Measurements from ENCODE around the gene NTN1.

Gene NTN1

DNA sequence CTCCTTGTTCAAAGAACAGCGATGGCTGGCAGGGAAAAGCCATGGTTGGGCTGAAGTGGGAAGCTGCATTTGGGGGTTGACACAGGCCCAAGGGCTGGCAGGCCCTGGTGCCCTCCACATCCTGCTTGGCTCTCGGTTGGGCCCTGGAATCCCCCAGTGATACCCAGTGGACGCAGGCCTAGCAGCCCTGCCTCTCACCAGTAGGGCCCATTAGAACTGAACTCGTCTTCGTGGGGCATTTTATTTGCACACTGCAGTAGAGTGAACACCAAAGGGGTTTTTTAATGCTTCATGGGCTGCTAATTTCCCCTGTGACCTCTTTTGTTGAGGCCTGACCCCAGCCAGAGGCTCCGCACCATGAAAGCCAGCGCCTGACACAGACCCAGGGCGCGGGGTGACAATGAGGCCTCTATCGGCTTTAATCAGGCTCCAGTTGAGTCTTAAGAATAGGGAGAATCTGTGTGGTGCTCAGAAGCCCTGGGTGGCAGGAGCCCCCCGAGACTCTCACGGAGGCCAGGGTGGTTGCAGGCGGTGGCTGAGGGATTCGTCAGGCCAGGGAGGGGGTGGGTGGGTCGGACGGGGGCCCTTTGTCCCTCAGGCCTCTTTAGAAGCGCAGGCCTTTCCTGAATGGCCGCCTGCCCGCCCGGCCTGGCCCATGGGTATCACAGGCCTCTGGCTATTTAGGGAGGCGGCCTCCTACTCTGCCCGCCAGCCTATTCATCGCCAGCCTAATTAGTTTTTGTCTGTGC, 199.3 kb downstream of the NTN1 start:
- no peak for DNase-seq

DNA sequence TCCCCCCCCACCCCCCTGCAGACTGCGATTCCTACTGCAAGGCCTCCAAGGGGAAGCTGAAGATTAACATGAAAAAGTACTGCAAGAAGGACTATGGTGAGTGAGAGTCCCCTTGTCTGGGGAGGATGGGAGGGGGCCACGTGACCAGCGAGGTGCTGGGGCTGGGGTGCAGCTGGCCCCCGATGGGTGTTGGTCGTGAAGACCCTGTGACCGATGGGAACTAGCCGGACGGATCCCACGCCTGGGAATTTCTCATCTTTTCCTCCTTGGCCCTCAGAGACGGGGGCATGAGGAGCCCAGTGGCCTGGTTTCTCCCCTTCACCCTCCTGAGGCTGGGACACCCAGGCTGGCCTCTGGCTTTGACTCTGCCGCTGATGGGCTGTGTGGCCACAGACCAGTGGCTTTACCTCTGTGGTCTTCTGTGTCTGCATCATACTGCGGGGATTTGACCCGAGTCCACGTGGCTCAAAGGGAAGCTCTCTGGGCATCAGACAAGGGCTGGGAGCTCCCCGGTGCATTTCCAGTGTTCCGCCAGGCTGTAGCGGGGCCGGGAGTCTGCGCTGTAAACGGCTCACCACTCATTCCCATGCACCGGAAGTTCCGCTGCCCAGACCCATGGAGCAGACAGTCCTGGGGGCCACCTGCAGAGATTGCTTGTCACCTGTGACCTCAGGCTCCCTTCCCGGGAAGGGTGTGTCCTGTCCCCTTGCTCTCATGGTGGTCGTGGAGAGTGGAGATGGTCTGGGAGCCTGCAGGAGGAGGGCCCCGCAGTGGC, 200.0 kb downstream of the NTN1 start:
- DNase-seq, result no peak

- DNase-seq, result no peak
Observed at GRCh38 chr17:9221922-9222180, 200.5 kb downstream of the NTN1 start.

DNA sequence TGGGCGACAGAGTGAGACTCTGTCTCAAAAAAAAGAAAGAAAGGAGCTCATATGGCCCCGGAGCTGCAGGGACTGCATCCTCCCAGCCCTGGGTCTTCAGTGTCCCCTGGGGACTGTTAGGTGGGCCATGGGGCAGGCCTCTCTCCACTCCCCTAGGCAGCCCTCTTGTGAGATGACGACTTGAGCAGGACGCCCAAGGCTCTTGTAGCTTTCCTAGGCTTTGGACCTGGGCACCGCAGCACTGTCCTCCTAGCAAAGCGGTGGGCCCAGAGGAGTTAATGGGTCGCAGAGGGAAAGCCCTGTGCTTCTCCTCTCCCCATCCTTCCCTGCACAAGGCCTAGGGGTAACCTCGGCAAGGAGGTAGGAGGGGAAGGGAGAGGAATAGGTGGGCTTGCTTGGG, 202.2 kb downstream of the NTN1 start:
- DNase-seq, result no peak

DNA sequence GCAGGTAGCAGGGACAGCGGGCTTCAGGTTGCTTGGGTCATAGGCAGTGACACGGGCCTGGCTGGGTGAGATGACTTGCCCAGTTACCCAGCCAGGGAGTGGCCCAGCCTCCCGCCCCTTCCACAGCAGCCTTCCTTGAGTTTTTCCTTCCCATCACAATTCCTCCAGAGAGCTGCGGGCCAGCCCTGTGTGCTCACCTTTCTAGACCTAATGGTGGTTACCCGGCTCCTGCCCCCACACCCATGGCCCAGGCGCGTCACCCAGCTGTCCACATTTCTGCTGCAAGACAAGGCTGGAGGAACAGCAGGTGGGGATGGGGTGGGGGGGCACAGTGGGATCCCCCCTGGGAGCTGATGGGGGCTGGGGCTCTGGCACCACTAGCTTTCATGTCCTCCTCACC, 203.2 kb downstream of the NTN1 start:
- DNase-seq, result no peak

- no peak for DNase-seq
Observed at GRCh38 chr17:9225305-9226101, 204.2 kb downstream of the NTN1 start.

GRCh38 chr17:9226130-9226793, 205.0 kb downstream of the NTN1 start:
- DNase-seq, result no peak

- no peak for DNase-seq
Observed at GRCh38 chr17:9226794-9227135, 205.5 kb downstream of the NTN1 start.

DNA sequence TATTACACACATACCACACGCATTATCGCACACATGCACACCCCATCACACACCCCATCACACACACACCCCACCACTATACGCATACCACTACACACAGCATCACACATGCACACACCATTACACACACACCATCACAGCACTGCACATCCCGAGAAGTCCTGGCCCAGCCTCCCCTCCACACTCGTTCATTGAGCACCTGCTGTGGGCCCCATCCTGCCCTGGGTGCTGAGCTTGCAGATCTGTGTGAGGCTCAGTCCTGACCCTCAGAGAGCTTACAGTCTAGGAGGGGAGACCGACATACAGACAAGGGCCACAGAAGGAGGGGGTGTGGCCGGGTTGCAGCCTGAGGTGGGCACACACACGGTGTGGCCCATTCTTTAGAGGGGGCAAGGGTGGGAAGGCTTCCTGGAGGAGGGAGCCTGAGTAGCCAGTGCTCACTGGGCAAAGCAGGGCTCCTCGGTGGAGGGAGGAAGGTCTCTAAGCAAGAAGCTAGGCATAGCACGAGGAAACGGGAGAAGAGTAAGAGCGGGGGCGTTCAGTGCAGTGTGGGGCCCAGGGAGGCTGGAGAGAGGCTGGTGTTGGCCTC, 206.6 kb downstream of the NTN1 start:
- DNase-seq, result no peak

GRCh38 chr17:9228408-9229159, 207.3 kb downstream of the NTN1 start:
- peak; percentile 13 for DNase-seq

- no peak for DNase-seq
Observed at GRCh38 chr17:9229160-9229825, 208.0 kb downstream of the NTN1 start.

GRCh38 chr17:9229826-9230201, 208.5 kb downstream of the NTN1 start:
- DNase-seq, result no peak

DNA sequence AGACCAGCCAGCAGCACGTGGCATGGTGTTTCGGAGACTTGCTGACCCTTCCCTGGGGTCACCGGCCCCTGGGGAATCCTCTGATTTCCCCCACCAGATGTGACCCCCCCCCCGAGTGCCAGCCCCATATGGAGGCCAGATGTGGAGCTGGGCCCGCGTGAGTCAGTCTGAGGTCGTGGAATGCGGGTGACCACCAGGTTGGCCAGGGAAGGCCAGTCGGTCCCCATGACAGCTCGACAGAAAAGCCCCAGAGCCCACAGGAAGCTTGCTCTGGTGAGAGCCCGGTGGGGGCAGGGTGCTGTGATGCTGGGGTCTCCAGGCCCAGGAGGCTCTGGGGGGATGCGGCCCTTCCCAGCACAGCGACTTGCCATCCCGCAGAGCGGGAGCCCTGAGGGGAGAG, 209.0 kb downstream of the NTN1 start:
- DNase-seq, result no peak

- DNase-seq, result no peak
Observed at GRCh38 chr17:9230861-9231260, 209.6 kb downstream of the NTN1 start.

DNA sequence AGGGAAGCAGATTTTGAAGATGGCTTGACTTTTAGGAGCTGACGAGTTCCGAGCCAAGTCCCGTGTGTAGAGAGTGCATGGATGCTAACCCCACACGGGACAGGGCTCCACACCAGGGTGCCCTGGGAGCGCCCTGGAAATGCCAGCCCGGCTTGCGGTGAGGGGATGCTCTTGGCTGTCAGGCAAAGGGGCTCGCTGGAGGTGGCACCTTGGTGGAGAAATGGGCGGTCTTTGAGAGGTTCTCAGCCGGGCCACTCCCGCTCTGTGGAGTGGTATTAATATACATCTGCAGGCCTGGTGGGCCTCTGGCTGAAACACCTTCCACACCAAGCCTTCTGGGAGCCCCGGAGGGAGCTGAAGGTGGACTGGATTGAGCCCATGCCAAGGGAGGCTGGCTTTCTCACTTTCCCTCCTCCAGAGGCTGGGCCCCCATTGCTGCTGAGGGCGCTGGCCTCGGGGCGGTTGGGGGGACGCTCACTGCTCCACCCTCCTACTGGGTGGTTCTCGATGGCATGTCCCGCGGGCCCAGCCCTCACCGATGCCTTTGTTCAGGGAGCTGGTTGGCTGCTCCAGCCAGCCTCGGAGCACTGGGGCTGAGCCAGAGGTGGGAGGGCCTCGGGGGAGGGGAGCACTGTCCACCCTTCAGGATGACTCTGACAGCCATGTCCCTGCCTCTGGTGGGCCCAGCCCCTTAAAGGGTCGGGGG, 210.3 kb downstream of the NTN1 start:
- DNase-seq, result no peak

- no peak for DNase-seq
Observed at GRCh38 chr17:9232155-9232475, 210.8 kb downstream of the NTN1 start.

- DNase-seq, result no peak
Observed at GRCh38 chr17:9232591-9233270, 211.4 kb downstream of the NTN1 start.

DNA sequence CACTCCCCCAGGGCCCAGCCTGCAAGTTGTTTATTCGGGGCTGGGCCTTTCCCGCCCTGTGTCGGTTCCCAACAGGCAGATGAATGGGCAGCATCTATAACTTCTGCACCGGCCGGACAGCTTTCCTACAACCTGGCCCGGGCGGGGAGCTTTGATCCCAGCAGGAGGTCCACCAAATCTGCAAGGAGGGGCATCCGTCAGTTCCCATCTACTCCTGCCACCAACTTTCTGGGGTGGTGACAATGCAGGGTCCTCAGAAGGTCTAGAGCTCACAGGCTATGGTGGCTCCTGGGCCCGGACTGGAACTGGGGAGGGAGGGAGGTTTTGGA, 211.9 kb downstream of the NTN1 start:
- no peak for DNase-seq

DNA sequence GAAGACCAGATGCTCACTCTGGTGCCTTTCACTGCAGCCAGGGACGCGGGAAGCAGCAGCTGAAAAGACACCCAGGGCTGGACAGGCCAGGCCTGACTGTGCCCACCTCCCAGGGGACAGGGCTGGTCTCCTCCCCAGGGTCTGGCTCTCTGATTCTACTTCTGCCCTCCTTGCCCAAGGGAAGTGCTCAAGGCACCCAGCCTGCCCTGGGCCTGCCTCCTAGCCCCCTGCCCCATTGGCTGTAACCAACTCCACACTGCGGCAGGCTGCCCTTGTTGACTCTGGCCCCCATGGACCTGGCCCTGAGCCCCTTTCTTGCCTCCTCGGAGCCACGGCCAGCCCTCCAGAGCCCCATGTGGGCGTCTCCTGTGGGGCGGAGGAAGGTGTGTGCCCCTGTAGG, 212.5 kb downstream of the NTN1 start:
- DNase-seq, result no peak

DNA sequence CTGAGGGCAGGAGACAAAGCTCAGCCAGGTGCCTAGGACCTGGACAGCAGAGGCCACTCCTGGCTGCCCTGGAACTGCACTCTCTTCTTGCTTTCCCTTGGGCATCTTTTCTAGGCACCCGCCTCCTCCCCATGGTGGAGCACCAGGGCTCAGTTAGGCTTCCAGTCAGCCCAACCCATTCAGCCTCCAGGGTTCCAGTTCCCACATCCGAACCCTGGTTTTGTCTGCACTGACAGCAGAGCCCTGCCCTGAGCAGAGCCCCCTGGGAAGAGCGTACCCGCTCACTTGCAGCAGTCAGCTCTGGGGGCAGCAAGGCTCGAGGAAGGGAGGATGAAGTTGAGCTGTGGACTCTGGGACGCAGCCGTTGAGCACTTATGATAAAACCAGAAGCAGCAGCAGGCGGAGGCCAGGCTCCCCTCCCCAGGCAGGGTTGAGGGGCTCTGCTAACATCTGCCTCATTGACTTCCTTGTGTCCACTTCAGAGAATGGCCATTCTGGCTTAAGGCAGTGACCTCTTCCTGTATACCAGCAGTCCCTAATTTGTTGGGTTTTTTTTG, 213.2 kb downstream of the NTN1 start:
- no peak for DNase-seq

DNA sequence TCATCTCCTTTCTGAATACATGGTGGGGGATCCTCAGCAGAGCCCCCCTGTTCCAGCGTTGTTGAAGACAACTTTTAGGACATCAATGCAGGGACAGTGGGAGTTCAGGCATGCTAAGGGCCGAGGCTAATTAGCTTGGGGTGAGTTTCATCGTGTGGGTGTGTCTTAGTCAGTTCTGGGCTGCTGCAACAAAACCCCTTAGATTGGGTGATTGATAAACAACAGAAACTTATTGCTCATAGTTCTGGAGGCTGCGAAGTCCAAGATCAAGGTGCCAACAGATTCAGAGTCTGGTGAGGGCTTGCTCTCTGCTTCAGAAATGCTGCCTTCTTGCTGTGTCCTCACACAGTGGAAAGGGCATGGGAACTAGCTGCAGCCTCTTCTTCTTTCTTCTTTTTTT, 214.0 kb downstream of the NTN1 start:
- no peak for DNase-seq

Measured in OCI-M1 (cell line).